ENCODE data around the gene FAM47A.

DNA sequence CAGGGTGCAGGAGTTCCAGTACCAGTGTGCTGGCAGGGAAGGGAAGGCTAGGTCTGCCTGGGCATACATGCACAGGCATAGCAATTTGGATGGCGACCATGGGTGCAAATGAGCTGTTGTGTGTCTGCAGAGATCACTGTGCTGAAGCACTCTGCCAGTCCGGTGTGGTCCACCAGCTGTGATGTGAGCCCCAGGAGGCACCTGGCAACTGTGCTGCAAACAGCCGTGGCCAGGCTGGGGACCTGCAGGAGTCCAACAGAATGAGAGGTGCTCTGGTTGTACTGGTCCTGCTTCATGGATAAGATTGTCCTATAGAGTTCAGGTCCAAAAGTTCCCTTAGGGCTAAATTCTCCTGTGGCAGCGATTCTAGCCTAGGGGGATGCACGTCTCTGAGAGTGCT lies 6.1 kb downstream of the FAM47A start:
- TF ChIP-seq, protein P1, sequence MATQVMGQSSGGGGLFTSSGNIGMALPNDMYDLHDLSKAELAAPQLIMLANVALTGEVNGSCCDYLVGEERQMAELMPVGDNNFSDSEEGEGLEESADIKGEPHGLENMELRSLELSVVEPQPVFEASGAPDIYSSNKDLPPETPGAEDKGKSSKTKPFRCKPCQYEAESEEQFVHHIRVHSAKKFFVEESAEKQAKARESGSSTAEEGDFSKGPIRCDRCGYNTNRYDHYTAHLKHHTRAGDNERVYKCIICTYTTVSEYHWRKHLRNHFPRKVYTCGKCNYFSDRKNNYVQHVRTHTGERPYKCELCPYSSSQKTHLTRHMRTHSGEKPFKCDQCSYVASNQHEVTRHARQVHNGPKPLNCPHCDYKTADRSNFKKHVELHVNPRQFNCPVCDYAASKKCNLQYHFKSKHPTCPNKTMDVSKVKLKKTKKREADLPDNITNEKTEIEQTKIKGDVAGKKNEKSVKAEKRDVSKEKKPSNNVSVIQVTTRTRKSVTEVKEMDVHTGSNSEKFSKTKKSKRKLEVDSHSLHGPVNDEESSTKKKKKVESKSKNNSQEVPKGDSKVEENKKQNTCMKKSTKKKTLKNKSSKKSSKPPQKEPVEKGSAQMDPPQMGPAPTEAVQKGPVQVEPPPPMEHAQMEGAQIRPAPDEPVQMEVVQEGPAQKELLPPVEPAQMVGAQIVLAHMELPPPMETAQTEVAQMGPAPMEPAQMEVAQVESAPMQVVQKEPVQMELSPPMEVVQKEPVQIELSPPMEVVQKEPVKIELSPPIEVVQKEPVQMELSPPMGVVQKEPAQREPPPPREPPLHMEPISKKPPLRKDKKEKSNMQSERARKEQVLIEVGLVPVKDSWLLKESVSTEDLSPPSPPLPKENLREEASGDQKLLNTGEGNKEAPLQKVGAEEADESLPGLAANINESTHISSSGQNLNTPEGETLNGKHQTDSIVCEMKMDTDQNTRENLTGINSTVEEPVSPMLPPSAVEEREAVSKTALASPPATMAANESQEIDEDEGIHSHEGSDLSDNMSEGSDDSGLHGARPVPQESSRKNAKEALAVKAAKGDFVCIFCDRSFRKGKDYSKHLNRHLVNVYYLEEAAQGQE (IDR thresholded peaks at IDR 0.05; ENCODE audit: insufficient read depth in 1 of 2, low read depth in 2 of 2, low read length in 2 of 2) = no peak
- no peak for TF ChIP-seq POLR2AphosphoS5 (IDR thresholded peaks at IDR 0.05; ENCODE audit: low read depth, low read length)
